ENCODE measurements around the gene P3H3.

The P3H3 gene

GRCh38 chr12:6822426-6823135, 5.6 kb upstream of the P3H3 start:
- Histone ChIP-seq H3K9ac (ENCODE audit: low read length) (no peak overlapping the region), H3K4me1 (ENCODE audit: low read length) (peaks cover 5% of the 10 kb centered on the region), H2AFZ (ENCODE audit: low read depth, low read length) (no peak overlapping the region), H4K20me1 (ENCODE audit: insufficient read depth, low read length) (no peaks in the 10 kb centered on the region), H3K9me3 (ENCODE audit: insufficient read depth, low read length) (no peaks in the 10 kb centered on the region), H3K4me3 (ENCODE audit: low read length) (no peak overlapping the region), H3K27ac (ENCODE audit: low read length) (no peak overlapping the region), H3K27me3 (ENCODE audit: low read depth, low read length) (peaks cover 42% of the 10 kb centered on the region), H3K79me2 (ENCODE audit: low read length) (no peaks in the 10 kb centered on the region), H3K36me3 (replicated peaks; ENCODE audit: low read depth, low read length) (no peaks in the 10 kb centered on the region), H3K4me2 (ENCODE audit: low read length) (no peak overlapping the region)
- TF ChIP-seq CTCF (IDR thresholded peaks at IDR 0.05; ENCODE audit: low read depth, low read length) (no peak), EZH2phosphoT487 (IDR thresholded peaks at IDR 0.05; ENCODE audit: low read depth) (no peak)

GRCh38 chr12:6823182-6824084, 4.8 kb upstream of the P3H3 start:
- no peaks in the 10 kb centered on the region for H4K20me1 ChIP-seq (ENCODE audit: insufficient read depth, low read length)
- peaks cover 6% of the 10 kb centered on the region for H3K4me1 ChIP-seq (ENCODE audit: low read length)
- H3K27me3 ChIP-seq (ENCODE audit: low read depth, low read length) = peaks cover 42% of the 10 kb centered on the region
- no peak overlapping the region for H3K4me2 ChIP-seq (ENCODE audit: low read length)
- H3K27ac ChIP-seq (ENCODE audit: low read length) = no peak overlapping the region
- H3K9me3 ChIP-seq (ENCODE audit: insufficient read depth, low read length) = no peaks in the 10 kb centered on the region
- H3K79me2 ChIP-seq (ENCODE audit: low read length) = no peaks in the 10 kb centered on the region
- H3K36me3 ChIP-seq (replicated peaks; ENCODE audit: low read depth, low read length) = no peaks in the 10 kb centered on the region
- no peak overlapping the region for H3K4me3 ChIP-seq (ENCODE audit: low read length)
- no peak overlapping the region for H2AFZ ChIP-seq (ENCODE audit: low read depth, low read length)
- TF ChIP-seq CTCF (IDR thresholded peaks at IDR 0.05; ENCODE audit: low read depth, low read length) (no peak), EZH2phosphoT487 (IDR thresholded peaks at IDR 0.05; ENCODE audit: low read depth) (no peak)
- no peak overlapping the region for H3K9ac ChIP-seq (ENCODE audit: low read length)

- Histone ChIP-seq H3K9ac (ENCODE audit: low read length) (no peak overlapping the region), H4K20me1 (ENCODE audit: insufficient read depth, low read length) (no peaks in the 10 kb centered on the region), H3K27me3 (ENCODE audit: low read depth, low read length) (peaks cover 42% of the 10 kb centered on the region), H2AFZ (ENCODE audit: low read depth, low read length) (no peak overlapping the region), H3K4me3 (ENCODE audit: low read length) (no peak overlapping the region), H3K36me3 (replicated peaks; ENCODE audit: low read depth, low read length) (no peaks in the 10 kb centered on the region), H3K4me2 (ENCODE audit: low read length) (no peak overlapping the region), H3K27ac (ENCODE audit: low read length) (no peak overlapping the region), H3K9me3 (ENCODE audit: insufficient read depth, low read length) (no peaks in the 10 kb centered on the region), H3K79me2 (ENCODE audit: low read length) (no peaks in the 10 kb centered on the region), H3K4me1 (ENCODE audit: low read length) (peaks cover 6% of the 10 kb centered on the region)
- TF ChIP-seq EZH2phosphoT487 (IDR thresholded peaks at IDR 0.05; ENCODE audit: low read depth) (no peak), CTCF (IDR thresholded peaks at IDR 0.05; ENCODE audit: low read depth, low read length) (no peak)
These were observed 4.0 kb upstream of the P3H3 start for GRCh38 chr12:6824085-6824775.

Measured in OCI-LY3 (cell line).